ENCODE measurements around the gene TUBA1C.

GRCh38 chr12:49236423-49236822 lies 28.5 kb upstream of the TUBA1C start:
- TF ChIP-seq, protein P1, sequence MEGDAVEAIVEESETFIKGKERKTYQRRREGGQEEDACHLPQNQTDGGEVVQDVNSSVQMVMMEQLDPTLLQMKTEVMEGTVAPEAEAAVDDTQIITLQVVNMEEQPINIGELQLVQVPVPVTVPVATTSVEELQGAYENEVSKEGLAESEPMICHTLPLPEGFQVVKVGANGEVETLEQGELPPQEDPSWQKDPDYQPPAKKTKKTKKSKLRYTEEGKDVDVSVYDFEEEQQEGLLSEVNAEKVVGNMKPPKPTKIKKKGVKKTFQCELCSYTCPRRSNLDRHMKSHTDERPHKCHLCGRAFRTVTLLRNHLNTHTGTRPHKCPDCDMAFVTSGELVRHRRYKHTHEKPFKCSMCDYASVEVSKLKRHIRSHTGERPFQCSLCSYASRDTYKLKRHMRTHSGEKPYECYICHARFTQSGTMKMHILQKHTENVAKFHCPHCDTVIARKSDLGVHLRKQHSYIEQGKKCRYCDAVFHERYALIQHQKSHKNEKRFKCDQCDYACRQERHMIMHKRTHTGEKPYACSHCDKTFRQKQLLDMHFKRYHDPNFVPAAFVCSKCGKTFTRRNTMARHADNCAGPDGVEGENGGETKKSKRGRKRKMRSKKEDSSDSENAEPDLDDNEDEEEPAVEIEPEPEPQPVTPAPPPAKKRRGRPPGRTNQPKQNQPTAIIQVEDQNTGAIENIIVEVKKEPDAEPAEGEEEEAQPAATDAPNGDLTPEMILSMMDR (IDR thresholded peaks at IDR 0.05; ENCODE audit: insufficient read depth, low read length, poor library complexity, severe bottlenecking), result no peak
- TF ChIP-seq EZH2phosphoT487 (conservative IDR thresholded peaks at IDR 0.05; ENCODE audit: low read length), result no peak
